ENCODE data around the gene TRAF6. TPM values are rescaled to one million over a fixed set of nuclear protein-coding genes. Genes with fewer than 3 reads are reported as not detected.
A peak's percentile ranks its signal among the peaks of the same experiment; 100 is the strongest.
"Not testable (repeated sequence)": the region's sequence is repeated elsewhere in the genome, so short reads cannot be mapped to it uniquely, and the experiment has no call there.

TRAF6 gene
- total RNA-seq, 1 donor: 11.3 TPM

DNA sequence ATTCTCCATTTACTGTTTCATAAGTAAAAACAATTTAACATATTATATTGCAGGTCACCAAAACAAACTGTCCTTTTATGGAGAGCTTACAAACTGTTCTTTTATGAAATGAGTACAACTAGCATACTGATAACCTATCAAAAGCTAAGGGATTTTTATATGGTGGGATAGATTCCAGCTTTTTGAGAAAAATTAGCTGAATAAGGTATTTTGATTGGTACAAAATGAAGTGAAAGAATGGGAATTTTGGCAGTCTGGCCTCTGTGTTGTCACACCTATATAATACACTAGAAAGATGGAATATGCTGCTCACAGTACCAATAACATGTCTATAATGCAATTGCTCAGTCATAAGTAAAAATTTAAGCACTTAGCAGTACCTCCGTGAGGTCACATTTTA is 11.4 kb downstream of the TRAF6 start:
- no peak for DNase-seq (ENCODE audit: low read depth in 2 of 3, low spot score in 2 of 3)

DNA sequence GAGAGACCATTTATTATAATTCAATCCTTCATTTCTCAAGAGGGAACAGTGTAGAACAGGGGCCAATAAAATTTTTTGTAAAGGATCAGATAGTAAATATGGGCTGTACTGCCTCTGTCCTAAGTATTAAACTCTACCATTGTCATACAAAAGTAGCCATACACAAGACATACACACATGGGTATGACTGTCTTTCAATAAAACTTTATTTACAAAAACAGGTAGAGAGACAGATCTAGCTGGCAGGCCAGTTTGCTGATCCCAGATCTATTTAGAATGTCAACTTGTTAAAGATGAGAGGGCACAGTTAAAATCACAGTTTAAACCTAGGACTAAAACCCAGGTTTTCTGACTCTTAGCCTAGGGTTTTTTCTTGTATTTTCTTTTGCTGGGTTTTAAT is 16.7 kb downstream of the TRAF6 start:
- DNase-seq (ENCODE audit: low read depth in 2 of 3, low spot score in 2 of 3): no peak

DNA sequence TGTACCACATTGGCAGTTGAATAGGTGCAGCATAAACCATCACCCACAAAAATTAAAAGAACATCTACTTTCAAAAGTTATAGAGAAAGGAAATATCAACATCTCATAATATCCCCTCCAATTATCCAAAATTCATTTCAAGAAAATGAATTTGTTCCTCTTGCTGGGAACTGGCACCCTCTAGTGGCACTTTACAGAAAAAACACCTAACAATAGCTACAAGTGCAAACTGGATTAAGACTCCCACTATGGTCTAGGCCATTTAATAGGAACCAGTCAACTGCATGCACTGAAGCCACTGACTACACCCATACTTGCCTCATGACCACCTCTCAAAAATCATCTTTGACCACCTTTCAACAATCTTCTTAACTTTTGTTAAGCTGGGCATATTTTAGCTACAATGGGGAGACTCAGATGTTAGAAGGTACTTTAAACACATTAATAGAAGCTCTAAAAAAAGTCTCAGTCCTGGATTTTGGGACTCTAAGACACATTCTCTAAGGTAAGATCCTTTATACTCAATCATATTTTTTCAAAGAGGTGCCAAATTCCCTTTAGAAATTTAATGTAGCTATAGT is 17.3 kb downstream of the TRAF6 start:
- peak in 2 of 3 donors; percentile 59 to 75 for DNase-seq (ENCODE audit: low read depth in 2 of 3, low spot score in 2 of 3)

DNA sequence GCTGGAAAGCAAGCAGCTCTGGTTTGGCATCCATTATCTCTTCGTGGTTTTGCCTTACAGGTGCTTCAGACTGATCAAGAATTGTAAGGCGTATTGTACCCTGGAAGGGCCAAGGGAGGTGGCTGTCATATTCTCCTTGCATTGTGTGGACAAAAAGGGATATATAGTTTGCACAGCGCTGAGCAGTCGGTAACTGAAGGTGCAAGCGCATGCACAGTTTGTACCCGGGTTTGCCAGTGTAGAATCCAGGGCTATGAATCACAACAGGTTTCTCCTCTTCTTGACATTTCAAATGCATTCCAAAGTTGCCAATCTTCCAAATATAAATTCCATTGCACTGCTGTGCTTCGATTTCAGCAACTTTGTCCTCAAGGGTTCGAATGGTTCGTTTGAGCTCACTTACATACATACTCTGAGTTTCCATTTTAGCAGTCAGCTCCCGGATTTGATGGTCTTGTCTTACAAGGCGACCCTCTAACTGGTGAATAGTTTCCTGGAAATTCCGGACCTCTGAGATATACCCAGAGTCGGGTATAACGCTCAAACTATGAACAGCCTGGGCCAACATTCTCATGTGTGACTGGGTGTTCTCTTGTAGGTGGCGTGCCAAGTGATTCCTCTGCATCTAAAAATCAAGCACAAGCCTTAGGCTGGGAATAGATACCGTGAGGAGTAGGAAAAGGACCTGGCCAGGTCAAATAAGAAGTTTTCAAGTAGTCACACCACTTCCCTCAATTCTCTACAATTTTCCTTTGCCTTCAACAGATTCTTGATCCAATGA is 19.9 kb downstream of the TRAF6 start:
- DNase-seq (ENCODE audit: low read depth in 2 of 3, low spot score in 2 of 3): no peak

DNA sequence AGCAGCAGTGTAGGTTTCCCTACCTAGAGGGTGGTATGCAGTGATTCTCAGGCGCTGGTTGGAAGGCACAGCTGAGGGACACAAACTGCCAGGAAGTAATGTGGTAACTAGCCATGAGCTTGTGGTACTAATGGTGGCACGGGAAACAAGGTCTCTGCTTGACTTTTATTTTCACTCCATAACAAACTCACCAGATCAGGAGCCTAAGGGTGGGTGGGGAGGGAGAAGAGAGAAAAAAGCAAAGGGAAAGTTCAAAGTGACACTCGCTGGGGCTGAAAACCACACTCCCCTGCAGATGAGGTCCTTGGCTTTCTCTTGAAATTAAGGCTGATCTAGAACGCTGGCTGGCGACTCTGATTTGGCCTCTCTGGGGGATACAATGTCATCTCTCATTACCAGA is 22.0 kb downstream of the TRAF6 start:
- peak in 2 of 3 donors; percentile 18 to 50 for DNase-seq (ENCODE audit: low read depth in 2 of 3, low spot score in 2 of 3)

DNA sequence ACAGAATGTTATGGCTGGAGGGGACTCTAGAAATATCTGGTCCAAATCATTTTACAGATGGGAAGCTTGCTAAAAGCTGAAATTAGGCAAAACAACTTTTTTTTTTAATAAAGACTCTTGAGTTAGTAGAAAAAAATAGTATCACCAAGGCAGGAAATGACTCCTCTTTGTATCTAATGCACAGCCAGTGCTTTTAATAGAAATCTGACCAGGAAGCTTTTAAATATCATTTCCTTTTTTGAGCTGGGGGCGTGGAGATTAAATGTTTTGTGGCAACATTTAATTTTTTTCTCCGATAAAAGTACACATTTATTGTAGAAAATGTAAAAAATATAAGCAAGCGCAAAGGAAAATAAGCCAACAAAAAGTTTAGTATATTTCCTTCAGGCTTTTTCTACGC is 22.5 kb downstream of the TRAF6 start:
- peak in 2 of 3 donors; percentile 20 to 25 for DNase-seq (ENCODE audit: low read depth in 2 of 3, low spot score in 2 of 3)

DNA sequence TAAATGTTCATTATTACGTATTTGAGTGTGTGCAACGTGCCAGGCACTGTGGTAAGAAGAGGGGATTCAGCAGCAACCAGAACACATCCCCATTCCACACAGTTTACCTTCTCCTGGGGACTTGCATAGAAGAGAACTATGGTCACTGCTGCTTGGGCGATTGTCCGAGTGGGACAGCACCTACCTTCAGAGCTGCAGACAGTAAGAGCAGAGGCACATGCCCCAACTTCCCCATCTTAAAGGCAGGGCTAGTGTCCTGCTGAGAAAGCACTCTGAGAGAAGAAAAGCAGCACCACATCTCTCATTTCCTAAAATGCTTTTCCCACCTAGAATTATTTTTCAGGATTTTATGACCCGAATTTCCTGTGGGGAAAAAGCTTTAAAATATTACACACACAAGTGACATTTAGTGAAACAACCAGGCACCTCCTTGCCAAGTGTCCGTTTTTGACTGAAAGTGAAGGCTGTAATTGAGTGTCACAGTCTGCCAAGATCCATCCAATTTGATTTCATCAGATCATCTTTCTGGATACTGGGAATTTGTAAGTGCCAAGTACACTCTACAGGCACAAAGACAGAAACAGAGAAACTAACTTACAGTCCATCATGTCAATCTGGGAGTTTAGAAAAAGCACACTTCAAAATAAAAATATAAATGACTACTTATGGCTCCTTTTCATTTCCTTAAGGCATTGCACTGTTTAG is 24.6 kb downstream of the TRAF6 start:
- DNase-seq (ENCODE audit: low read depth in 2 of 3, low spot score in 2 of 3): no peak

DNA sequence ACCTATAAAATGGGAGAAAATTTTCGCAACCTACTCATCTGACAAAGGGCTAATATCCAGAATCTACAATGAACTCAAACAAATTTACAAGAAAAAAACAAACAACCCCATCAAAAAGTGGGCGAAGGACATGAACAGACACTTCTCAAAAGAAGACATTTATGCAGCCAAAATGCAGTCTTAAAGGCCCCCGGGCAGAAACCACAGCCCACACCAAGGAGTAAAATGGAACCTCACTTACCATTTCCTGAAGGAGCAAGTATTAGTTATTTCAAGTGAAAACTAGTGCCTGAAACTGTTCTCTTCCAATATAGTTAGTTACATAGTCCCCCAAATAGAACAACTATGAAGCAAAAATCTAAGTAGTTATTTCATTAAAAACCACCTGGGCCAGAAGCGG is 27.0 kb downstream of the TRAF6 start:
- DNase-seq (ENCODE audit: low read depth in 2 of 3, low spot score in 2 of 3): not testable (repeated sequence)

DNA sequence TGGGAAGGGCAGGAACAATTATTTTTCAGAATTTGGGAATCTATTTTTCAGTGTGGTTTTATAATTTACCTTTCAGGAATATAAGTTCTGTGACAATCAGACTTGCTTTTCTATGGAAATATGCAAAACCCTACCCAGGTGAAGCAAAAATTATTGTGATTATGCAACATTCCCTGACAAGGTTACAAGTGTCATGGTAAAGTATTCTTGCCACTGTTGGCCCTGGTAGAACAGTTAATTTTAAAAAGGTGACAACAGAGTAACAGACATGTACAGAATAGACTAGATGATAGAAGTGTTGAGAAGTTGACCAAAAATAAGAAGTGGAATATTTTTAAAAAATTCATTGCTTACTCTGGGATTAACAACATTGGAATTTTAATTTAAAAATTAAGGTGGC is 29.2 kb downstream of the TRAF6 start:
- no peak for DNase-seq (ENCODE audit: low read depth in 2 of 3, low spot score in 2 of 3)

DNA sequence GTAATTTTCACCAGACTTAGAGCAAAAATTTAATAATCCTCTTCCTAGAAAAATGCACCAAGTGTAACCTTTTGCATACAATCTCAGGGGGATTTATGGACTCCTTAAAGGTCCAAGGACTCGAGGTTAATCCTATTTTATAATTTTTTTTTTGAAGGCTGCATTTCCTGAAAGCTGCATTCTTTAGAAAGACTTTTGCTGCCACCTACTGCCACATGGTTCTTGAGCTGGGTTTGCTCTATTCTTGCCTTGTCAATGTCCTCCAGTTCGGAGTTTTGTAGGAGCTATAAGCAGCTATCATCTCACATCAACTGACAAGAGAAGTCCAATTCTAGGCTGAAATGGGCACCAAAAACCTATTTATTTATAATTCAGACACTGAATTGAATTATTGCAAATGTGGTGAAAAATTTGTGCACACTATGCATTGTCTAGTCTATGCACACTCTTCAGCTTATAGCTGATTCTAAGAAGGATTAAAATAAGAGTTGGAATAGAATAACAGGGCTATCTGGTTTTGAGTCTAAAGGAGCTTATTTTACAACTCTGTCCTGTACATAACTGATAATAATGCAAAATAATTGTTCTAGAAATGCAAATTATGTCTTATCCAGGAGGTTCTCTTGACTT is 31.3 kb downstream of the TRAF6 start:
- DNase-seq (ENCODE audit: low read depth in 2 of 3, low spot score in 2 of 3): peak in 2 of 3 donors; percentile 54 to 83

DNA sequence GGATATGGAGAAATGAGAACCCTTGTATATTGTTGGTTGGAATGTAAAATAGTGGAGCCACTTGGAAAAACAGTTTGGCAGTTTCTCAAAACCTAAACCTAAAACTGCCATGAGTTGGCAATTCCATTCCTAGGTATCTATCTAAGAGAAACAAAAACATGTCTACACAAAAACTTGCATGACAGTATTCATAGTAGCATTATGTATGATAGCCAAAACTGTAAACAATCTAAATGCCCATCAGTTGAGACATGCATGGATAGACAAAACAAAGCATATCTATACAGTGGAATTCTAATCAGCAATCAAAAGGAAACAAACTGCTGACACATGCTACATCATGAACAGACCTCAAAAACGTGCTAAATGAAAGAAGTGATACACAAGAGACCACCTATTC is 34.9 kb downstream of the TRAF6 start:
- no peak for DNase-seq (ENCODE audit: low read depth in 2 of 3, low spot score in 2 of 3)

DNA sequence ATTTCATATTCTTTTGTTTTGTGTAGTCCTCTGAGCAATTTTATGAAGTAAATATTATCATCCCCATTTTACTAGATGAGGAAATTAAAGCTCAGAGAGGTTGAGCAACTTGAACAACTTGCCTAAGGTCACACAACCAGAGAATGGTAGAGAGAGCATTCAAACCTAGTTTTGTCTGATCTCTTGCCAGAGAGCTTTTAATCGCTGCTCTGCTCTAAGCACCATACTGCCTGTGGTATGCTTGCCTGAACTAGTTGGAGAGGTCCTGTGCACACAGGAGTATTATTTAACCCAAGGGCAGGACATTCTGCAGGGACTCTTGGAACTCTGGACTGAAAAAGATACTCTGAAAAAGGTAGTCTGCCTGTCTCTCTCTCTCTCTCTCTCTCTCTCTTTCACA is 38.5 kb downstream of the TRAF6 start:
- DNase-seq (ENCODE audit: low read depth in 2 of 3, low spot score in 2 of 3): no peak

DNA sequence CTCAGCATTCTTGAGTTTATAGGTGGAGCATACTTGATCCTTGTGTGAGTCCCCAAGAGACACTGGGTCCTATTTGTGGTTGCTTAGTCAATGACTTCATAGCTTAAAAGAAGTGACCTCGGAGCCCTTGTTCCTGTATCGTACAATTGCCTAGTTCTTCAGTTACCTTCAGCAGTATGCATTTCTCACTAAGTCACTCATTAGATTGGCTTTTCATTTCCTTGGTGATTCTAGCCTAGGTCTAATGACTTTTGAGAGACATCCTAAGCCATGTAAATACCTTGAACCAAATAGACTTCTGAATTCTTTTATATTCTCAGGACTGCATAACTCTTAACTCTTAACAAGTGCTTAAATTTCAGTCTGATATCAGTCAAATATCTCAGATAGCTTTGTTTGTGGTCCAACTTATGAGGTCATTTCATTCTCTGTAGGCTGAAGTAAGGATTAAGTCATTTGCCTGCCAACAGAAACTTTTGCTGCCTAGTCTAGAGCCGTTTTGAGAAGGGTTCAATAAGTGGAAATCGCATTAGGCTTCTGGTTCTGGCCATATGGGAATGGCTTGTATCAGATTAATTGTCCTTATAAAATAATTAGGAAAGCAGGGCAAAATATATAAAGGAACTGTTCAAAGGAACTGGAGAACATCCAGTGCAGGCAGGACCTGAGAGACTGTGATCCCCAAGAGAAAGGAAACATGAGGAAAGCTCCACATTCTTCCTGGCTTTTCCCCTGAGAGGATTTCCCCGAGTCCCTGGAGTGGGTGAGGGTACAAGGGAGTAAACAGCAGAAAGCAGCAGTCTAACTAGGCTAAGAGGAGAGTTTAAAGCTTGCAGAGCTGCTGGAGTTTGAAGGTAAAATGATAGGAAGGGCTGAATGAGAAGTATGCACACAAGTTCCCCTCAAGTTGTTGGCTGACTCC is 39.9 kb downstream of the TRAF6 start:
- DNase-seq (ENCODE audit: low read depth in 2 of 3, low spot score in 2 of 3): no peak

DNA sequence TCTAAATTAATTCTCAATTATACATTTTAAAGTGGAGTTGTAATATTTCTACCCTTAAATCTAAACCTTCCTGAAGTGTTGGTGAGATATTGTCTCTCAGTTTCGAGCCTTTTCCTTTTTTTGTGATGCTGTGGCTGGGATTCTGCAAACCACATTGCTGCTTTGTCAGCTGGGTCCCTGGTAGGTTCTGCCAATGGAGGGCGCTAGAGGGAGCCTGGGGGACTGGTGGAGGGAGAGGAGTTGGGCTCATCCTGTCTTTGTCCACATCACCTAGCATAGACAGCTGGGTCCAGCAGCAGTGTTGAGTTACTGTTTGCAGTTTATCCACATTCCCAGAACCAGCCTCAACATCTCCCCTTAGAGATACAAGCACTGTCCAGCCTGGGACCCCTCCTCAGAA is 41.0 kb downstream of the TRAF6 start:
- peak in 1 of 3 donors; percentile 29 for DNase-seq (ENCODE audit: low read depth in 2 of 3, low spot score in 2 of 3)

DNA sequence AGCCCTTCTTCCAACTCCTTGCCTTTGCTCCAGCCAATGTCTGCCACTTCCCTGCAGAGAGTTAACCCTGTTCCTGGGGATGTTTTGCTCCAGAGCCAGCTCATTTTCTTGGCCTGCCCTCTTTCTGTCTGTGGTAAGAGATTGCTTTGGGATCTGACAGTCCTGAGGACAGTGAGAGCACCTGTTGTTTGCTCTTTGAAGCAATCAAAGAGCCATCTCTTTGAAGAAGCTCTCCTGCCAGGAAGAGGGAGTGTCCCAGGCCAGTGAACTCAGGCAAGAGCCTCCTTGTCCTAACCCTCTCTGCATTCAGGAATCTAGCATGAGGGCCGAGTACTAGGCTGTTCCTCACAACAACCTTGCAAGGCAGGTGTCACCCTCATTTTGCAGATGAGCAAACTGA is 42.2 kb downstream of the TRAF6 start:
- DNase-seq (ENCODE audit: low read depth in 2 of 3, low spot score in 2 of 3): no peak

DNA sequence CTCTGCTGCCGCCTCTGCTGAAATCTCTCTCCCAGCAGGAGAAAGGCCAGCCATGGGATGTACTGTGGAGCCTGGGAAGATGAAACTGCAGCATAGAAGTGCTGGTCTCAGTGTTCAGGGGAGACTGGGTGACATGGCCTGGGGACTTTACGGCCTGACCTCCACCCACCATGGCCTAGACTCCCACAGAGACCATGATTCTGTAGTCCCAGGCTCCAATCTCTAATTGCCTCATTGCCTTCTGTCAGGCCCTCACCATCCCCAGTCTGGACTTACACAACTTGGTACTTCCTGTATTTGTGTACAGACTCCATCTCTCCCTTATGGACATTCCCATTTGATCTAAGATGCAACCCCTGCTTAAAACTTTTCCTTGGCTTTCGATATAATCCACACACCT is 43.1 kb downstream of the TRAF6 start:
- DNase-seq (ENCODE audit: low read depth in 2 of 3, low spot score in 2 of 3): no peak

DNA sequence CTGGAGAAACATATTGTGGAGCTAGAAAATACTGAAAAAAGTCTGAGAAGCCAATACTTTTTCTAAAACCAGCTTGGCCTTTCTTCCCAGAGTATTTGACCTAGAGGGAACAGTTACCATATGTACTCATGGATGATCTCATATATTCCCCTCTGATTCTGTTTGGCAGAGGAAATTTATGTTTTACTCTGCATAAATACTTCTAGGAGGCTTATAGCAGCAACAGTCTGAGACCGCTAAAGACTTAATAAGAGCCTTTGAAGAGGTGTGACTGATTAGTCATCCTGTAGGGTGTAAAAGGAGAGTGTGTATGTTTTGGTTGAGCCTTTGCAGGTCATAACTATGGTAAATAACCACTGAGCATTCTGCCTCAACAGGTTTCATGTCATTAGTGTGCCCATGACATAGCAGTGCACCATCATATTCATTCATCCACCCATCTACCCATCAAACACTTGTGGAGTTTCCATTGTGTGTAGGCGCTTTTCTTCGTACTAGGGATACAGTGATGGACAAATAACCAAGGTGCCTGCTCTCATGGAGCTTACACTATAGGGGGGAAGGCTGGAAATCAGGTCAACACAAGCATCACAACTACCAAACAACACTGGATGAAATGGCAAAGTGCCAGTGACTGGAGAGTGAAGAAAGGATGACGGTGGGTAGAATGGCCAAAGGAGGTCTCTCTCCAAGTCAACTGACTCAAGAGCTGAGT is 44.5 kb downstream of the TRAF6 start:
- no peak for DNase-seq (ENCODE audit: low read depth in 2 of 3, low spot score in 2 of 3)

DNA sequence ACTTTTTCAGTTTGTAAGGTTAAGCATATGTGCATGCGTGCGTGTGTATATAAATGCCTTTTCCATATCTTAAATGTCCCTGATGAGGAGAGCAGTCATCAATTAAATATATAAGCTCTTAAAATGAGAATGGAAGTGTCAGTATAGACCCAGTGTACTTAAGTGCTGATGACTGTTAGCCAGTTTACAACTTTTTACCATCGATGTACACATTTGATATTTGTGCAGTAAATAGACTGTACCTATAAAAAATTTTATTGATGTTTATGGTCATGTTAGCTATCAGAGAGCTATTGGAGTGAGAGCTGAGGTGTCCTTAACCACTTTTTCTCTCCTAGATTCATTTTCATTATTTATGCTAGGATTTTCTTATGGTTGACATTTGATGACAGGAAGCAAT is 45.4 kb downstream of the TRAF6 start:
- no peak for DNase-seq (ENCODE audit: low read depth in 2 of 3, low spot score in 2 of 3)

DNA sequence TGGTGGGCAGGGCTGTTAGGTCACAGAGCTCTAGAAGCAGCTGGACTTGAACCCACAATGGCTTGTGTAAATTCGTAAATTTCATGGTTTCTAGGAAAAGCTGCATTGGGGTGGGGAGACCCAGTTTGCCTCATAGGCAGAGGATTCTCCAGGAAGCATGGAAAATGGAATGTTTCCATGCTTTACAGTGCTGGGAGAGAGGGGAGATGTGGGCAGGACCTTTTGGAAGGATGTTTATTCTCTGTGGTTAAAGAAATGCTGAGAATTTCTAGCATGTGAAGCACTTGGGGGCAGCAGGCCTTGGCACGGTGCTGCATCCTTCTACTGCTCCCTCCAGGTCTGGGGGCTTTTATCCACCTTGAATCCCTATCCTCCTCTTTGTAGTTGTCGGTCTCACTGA is 46.3 kb downstream of the TRAF6 start:
- no peak for DNase-seq (ENCODE audit: low read depth in 2 of 3, low spot score in 2 of 3)

DNA sequence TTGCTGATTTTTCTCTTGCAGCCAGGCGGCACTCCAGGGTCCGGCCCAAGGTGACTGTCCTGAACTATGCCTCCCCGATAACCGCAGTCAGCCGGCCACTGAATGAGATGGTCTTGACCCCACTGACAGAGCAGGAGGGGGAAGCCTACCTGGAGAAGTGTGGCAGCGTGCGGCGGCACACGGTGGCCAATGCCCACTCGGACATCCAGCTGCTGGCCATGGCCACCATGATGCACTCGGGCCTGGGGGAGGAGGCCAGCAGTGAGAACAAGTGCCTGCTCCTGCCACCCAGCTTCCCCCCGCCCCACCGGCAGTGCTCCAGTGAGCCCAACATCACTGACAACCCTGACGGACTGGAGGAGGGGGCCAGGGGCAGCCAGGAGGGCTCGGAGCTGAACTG is 47.8 kb downstream of the TRAF6 start:
- DNase-seq (ENCODE audit: low read depth in 2 of 3, low spot score in 2 of 3): no peak

Data from hematopoietic multipotent progenitor cell (in vitro differentiated cells).